Type B pancreatic cell (in vitro differentiated cells): ENCODE results near the gene RBM34. TPM values are rescaled to one million over a fixed set of nuclear protein-coding genes. Genes with fewer than 3 reads are reported as not detected.

Experiments used
- DNase-seq: peaks from one replicate; pipeline ENCODE4 v3.0.0; 2021; ENCODE audit warnings: mixed read lengths; ENCODE audit not compliant: unreplicated experiment; ENCODE audit errors: extremely low spot score
- H3K27ac Mint-ChIP-seq: 2 replicates; pipeline ENCODE4 v1.8.0; 2021; ENCODE audit warnings: mild to moderate bottlenecking, mixed read lengths
- H3K27me3 Mint-ChIP-seq: 2 replicates; pipeline ENCODE4 v1.8.0; 2021; ENCODE audit warnings: mixed read lengths
- H3K36me3 Mint-ChIP-seq: 2 replicates; pipeline ENCODE4 v1.8.0; 2021; ENCODE audit warnings: mixed read lengths
- H3K4me1 Mint-ChIP-seq: one replicate; pipeline ENCODE4 v1.8.0; 2021; ENCODE audit warnings: mixed read lengths; ENCODE audit not compliant: unreplicated experiment
- H3K4me3 Mint-ChIP-seq: 2 replicates; pipeline ENCODE4 v1.8.0; 2021; ENCODE audit warnings: mild to moderate bottlenecking, mixed read lengths
- H3K9me3 Mint-ChIP-seq: 2 replicates; pipeline ENCODE4 v1.8.0; 2021; ENCODE audit warnings: mixed read lengths
- CTCF ChIP-seq: fragments of 200-600 bp; sonication (generic); conservative IDR thresholded peaks from 2 replicates; pipeline ENCODE4 v1.5.0; 2021; ENCODE audit warnings: antibody characterized with exemption, mild to moderate bottlenecking
- total RNA-seq: library from RNA; stranded (reverse); gene quantifications from 2 replicates; pipeline ENCODE4 v1.2.1, GENCODE V29; 2021; ENCODE audit warnings: low replicate concordance

Gene RBM34
- total RNA-seq, 1 donor from 2014 or later = 74.9 TPM

GRCh38 chr1:235102993-235103411 is 58.0 kb downstream of the RBM34 start:
- Mint-ChIP-seq H3K9me3 (no peaks in the 10 kb centered on the region), H3K27me3 (no peaks in the 10 kb centered on the region), H3K27ac (peak overlapping the region; percentile 89), H3K4me3 (peak overlapping the region; percentile 63), H3K36me3 (peaks cover 7% of the 10 kb centered on the region), H3K4me1 (peaks cover 21% of the 10 kb centered on the region)
- no peak for TF ChIP-seq CTCF
- peak; percentile 56 for DNase-seq

GRCh38 chr1:235102259-235102582 is 58.8 kb downstream of the RBM34 start:
- Mint-ChIP-seq H3K9me3 (no peaks in the 10 kb centered on the region), H3K4me1 (peaks cover 21% of the 10 kb centered on the region), H3K27ac (no peak overlapping the region), H3K4me3 (no peak overlapping the region), H3K36me3 (peaks cover 2% of the 10 kb centered on the region), H3K27me3 (no peaks in the 10 kb centered on the region)
- TF ChIP-seq CTCF = no peak
- no peak for DNase-seq

GRCh38 chr1:235101558-235102258 is 59.3 kb downstream of the RBM34 start:
- Mint-ChIP-seq H3K9me3 (no peaks in the 10 kb centered on the region), H3K27ac (no peak overlapping the region), H3K4me3 (no peak overlapping the region), H3K36me3 (no peaks in the 10 kb centered on the region), H3K27me3 (no peaks in the 10 kb centered on the region), H3K4me1 (peaks cover 21% of the 10 kb centered on the region)
- no peak for TF ChIP-seq CTCF
- peak; percentile 13 for DNase-seq

- H3K27ac Mint-ChIP-seq = no peak overlapping the region
- H3K4me3 Mint-ChIP-seq = no peak overlapping the region
- H3K36me3 Mint-ChIP-seq = no peaks in the 10 kb centered on the region
- TF ChIP-seq CTCF = no peak
- no peaks in the 10 kb centered on the region for H3K27me3 Mint-ChIP-seq
- peaks cover 21% of the 10 kb centered on the region for H3K4me1 Mint-ChIP-seq
- DNase-seq = peak; percentile 55
- H3K9me3 Mint-ChIP-seq = no peaks in the 10 kb centered on the region
Measured at GRCh38 chr1:235100194-235100772, 60.8 kb downstream of the RBM34 start.

GRCh38 chr1:235098991-235099390 is 62.1 kb downstream of the RBM34 start:
- no peaks in the 10 kb centered on the region for H3K36me3 Mint-ChIP-seq
- H3K4me1 Mint-ChIP-seq = peaks cover 10% of the 10 kb centered on the region
- no peaks in the 10 kb centered on the region for H3K27me3 Mint-ChIP-seq
- H3K9me3 Mint-ChIP-seq = no peaks in the 10 kb centered on the region
- H3K4me3 Mint-ChIP-seq = no peak overlapping the region
- no peak for DNase-seq
- TF ChIP-seq CTCF = no peak
- no peak overlapping the region for H3K27ac Mint-ChIP-seq
